ENCODE data around the gene ATG4C.

ATG4C gene

DNA sequence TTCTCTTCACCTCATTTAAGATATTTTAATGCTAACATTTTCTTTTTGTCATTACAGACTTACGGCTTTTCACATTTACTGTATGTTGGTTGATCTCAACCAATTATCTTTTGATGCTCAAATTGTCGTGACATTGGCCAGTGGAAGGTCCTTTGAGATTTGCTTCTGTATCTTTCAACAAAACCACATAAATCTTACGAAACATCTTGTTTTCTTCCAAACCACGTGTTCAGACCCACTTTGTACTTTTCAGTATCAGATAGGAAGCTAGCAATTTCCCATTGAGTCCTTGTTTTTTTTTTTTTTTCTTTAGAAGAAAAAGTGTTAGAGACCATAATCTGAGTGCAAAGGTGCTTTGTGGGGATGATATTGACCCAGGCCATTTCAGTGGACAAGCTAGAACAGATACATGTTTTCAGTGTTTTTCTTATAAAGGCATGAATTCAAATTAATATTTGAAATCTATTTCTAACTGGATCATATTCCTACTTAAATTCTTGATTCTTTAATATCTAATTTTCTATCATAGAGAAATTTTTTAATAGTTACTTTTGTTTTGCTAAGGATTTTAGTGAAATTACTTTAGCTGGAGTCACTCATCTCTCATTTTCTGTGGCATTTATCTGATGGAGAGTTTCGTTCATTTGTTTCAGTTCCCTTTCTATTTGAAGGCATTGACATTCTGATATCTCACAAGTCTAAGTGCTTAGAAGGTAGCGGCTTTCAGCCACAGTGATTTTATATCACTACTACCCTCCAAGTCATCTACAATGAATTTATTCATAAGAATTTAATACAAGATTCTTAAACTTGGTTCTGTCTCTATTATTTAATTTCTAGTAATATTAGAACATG is 26.7 kb downstream of the ATG4C start:
- TF ChIP-seq, protein P1, sequence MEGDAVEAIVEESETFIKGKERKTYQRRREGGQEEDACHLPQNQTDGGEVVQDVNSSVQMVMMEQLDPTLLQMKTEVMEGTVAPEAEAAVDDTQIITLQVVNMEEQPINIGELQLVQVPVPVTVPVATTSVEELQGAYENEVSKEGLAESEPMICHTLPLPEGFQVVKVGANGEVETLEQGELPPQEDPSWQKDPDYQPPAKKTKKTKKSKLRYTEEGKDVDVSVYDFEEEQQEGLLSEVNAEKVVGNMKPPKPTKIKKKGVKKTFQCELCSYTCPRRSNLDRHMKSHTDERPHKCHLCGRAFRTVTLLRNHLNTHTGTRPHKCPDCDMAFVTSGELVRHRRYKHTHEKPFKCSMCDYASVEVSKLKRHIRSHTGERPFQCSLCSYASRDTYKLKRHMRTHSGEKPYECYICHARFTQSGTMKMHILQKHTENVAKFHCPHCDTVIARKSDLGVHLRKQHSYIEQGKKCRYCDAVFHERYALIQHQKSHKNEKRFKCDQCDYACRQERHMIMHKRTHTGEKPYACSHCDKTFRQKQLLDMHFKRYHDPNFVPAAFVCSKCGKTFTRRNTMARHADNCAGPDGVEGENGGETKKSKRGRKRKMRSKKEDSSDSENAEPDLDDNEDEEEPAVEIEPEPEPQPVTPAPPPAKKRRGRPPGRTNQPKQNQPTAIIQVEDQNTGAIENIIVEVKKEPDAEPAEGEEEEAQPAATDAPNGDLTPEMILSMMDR (IDR thresholded peaks at IDR 0.05): no peak

DNA sequence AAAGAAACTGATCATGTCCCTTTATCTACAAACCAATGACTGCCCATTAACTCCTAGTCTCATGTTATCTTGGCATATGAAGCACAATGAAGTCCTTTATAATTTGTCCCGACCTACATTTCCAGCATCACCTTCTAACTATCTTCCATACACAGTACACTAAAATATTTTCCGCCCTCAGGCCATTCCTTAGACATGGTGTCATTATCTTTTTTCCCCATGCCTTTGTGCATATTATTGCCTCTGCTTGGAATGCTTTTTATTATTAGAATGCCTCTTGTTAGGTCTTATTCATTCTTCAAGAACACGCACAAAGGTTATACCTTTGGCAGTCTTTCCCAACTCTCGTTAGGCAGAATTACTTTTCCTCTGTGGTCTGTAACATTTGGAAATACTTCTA is 39.6 kb downstream of the ATG4C start:
- TF ChIP-seq, protein P1 (IDR thresholded peaks at IDR 0.05): no peak

DNA sequence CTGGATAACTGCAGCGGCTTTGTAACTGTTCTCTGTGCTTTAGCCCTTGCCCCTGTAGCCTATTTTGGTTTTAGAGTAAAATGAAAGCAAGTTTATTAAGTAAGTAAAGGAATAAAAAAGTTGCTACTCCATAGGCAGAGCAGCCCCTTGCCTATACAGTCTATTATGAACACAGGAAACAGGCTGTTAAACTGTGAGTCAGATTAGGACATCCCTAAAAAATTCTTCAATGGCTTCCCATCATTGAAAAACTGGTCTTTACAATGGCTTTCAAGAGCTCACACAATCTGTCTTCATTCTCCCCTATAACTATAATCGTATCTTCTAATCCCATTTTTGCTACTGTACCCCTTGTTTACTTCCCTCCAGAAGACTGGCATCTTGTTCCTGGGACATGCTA is 43.0 kb downstream of the ATG4C start:
- TF ChIP-seq, protein P1 (IDR thresholded peaks at IDR 0.05): no peak

DNA sequence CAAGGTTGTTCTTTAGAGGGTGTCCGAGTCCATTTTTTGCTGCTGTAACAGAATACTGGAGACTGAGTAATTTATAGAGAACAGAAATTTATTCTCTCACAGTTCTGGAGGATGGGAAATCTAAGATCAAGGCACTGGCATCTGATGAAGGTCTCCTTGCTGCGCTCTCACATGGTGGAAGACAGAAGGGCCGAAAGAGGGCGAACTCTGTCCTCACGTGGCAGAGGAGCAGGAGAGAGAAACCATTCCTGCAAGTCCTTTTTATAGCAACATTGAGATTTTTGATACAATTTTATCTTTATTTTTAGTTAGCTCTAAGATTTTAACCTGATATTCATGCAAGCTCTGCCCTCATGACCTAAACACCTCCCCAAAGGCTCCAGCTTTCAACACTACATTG is 48.3 kb downstream of the ATG4C start:
- TF ChIP-seq, protein P1 (IDR thresholded peaks at IDR 0.05): no peak

DNA sequence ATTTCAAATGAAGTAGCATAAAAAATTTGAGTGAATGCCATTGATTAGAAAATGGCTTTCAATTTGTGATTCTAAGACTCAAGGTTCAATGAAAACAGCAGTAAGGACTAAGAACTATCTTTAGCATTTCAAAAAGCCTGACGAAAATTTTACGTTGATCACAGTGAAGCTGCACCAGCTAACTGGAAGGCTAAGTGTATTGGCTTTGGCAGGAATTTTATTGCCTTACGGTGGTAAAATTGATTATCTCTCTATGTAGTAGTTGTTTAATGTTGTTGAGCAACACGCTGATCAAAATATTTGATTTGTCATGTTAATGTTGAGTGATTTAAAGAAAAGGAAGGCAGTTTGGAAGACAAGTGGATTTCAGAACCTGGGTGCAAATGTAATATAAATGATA is 49.6 kb downstream of the ATG4C start:
- TF ChIP-seq, protein P1 (IDR thresholded peaks at IDR 0.05): no peak

DNA sequence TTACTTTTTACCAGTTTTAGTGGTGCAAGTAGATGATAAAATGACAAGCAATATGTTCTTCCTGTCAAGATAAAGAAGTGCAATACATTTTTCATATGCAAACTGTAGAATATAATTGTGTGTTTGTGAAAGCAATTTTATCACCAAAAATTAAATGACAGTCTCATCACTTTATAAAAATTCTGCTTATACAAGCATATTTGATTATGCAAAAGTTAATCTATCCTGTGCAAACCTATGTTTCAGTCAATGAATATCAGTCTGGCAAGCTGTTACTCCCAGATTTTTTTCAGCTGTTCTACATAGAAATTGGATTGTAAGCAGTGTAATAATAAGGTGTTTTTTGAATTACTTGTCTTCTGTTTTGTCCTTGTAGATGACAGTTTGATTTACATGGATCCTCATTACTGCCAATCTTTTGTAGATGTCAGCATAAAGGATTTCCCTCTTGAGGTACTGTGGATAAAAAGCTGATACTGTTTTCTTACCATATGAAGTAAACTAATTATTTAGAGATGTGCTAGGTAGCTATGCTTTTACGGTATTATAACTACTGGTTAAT is 50.5 kb downstream of the ATG4C start:
- TF ChIP-seq, protein P1 (IDR thresholded peaks at IDR 0.05): no peak

DNA sequence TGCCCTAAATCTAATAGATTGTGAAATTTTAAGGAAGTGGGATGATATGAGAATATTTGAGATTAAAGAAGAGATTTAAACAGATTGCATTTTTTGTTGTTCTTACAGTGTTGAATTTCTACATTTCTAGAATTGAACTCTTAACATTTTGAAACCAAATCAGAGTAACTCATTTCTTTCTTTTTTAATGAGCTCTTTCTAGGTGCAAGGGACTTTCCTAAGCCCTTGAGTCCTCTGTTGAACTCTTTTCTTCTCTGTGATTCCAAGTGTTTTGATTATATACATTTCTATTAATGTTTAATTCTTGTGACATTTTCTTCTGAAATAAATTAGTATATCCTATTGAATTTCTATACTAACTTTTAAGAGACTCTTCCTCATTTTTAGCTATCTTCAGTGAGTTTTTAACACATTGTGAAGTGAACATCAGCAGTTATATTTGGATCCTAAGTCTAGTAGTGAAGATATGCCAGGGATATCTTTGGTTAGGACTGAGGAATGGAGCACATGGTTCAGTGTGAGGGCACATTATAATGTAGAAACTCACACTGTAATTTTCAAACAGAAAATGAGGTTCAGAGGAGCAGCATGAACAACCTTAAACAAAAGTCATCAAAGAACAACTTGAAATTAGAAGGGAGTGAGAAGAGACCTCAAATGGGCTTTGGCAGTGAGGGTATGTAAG is 53.1 kb downstream of the ATG4C start:
- TF ChIP-seq, protein P1 (IDR thresholded peaks at IDR 0.05): no peak
